ENCODE results near the gene ZNF396. TPM values are rescaled to one million over a fixed set of nuclear protein-coding genes. Genes with fewer than 3 reads are reported as not detected.

Gene ZNF396
- total and polyA plus RNA-seq, 4 donors: 0.60 to 1.2 (median 0.99) TPM

DNA sequence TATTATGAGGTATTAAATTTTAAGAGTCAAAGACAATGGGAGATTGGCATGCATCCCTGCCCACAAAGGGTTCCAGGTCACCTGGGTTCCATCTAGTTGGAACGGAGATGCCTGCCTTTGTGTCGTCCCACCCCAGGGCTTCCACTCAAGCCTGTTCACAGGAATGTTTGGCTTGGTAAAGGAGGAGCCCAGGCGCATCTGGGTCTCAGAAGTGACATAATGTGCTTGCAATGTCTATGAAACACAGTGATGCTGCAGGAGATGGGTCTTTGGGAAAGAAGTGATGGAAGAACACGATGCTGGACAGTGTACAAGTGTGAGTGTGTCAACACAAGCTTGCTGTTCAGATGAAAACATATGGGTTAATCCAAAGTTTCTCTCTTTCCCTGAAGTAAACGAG, 49.6 kb upstream of the ZNF396 start:
- Histone ChIP-seq H3K9me3 (ENCODE audit: control insufficient read depth in 4 of 4, low read length in 3 of 4) (no peaks in the 10 kb centered on the region), H3K9ac (ENCODE audit: low read depth in 1 of 2, low read length in 2 of 2) (no peak overlapping the region), H3K36me3 (ENCODE audit: control insufficient read depth in 4 of 4, insufficient read depth in 3 of 4, low read depth in 1 of 4, low read length in 3 of 4) (no peaks in the 10 kb centered on the region), H3K27me3 (ENCODE audit: control insufficient read depth in 4 of 4, insufficient read depth in 4 of 4, low read length in 3 of 4) (no peaks in the 10 kb centered on the region), H3K4me3 (ENCODE audit: low read depth in 1 of 3, low read length in 3 of 3) (no peak overlapping the region), H3K27ac (ENCODE audit: low read depth in 1 of 2, low read length in 2 of 2) (no peak overlapping the region), H3K4me1 (ENCODE audit: control insufficient read depth in 4 of 4, insufficient read depth in 4 of 4, low read length in 3 of 4) (no peaks in the 10 kb centered on the region)
- no peak for DNase-seq (ENCODE audit: low spot score)
- TF ChIP-seq SP1 (IDR thresholded peaks at IDR 0.05): no peak
- TF ChIP-seq GABPA (IDR thresholded peaks at IDR 0.05 in 1 of 2, conservative IDR thresholded peaks at IDR 0.05 in 1 of 2): no peak
- no peak for TF ChIP-seq HNF4G (IDR thresholded peaks at IDR 0.05)
- no peak for TF ChIP-seq TAF1 (conservative IDR thresholded peaks at IDR 0.05)
- TF ChIP-seq RXRA (IDR thresholded peaks at IDR 0.05): no peak
- TF ChIP-seq EGR1 (IDR thresholded peaks at IDR 0.05; ENCODE audit: low read depth in 2 of 2): no peak
- TF ChIP-seq, protein P1, sequence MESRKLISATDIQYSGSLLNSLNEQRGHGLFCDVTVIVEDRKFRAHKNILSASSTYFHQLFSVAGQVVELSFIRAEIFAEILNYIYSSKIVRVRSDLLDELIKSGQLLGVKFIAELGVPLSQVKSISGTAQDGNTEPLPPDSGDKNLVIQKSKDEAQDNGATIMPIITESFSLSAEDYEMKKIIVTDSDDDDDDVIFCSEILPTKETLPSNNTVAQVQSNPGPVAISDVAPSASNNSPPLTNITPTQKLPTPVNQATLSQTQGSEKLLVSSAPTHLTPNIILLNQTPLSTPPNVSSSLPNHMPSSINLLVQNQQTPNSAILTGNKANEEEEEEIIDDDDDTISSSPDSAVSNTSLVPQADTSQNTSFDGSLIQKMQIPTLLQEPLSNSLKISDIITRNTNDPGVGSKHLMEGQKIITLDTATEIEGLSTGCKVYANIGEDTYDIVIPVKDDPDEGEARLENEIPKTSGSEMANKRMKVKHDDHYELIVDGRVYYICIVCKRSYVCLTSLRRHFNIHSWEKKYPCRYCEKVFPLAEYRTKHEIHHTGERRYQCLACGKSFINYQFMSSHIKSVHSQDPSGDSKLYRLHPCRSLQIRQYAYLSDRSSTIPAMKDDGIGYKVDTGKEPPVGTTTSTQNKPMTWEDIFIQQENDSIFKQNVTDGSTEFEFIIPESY (IDR thresholded peaks at IDR 0.05): no peak
- no peak for TF ChIP-seq HNF4A (conservative IDR thresholded peaks at IDR 0.05)
- TF ChIP-seq YY1 (IDR thresholded peaks at IDR 0.05): no peak
- TF ChIP-seq FOXA2 (IDR thresholded peaks at IDR 0.05): no peak
- TF ChIP-seq, protein P2, sequence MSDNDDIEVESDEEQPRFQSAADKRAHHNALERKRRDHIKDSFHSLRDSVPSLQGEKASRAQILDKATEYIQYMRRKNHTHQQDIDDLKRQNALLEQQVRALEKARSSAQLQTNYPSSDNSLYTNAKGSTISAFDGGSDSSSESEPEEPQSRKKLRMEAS (IDR thresholded peaks at IDR 0.05): no peak
- no peak for TF ChIP-seq FOXA1 (IDR thresholded peaks at IDR 0.05)
- WGBS: 90% methylated on average over 5 of the region's 5 CpGs

- DNase-seq (ENCODE audit: low spot score): no peak
- Histone ChIP-seq H3K9me3 (ENCODE audit: control insufficient read depth in 4 of 4, low read length in 3 of 4) (peaks cover 0 to 2% (median 0%) of the 10 kb centered on the region in 4 donors), H3K27ac (ENCODE audit: low read depth in 1 of 2, low read length in 2 of 2) (no peak overlapping the region), H3K36me3 (ENCODE audit: control insufficient read depth in 4 of 4, insufficient read depth in 3 of 4, low read depth in 1 of 4, low read length in 3 of 4) (no peaks in the 10 kb centered on the region), H3K9ac (ENCODE audit: low read depth in 1 of 2, low read length in 2 of 2) (no peak overlapping the region), H3K27me3 (ENCODE audit: control insufficient read depth in 4 of 4, insufficient read depth in 4 of 4, low read length in 3 of 4) (no peaks in the 10 kb centered on the region), H3K4me1 (ENCODE audit: control insufficient read depth in 4 of 4, insufficient read depth in 4 of 4, low read length in 3 of 4) (no peaks in the 10 kb centered on the region), H3K4me3 (ENCODE audit: low read depth in 1 of 3, low read length in 3 of 3) (no peak overlapping the region)
- TF ChIP-seq REST (IDR thresholded peaks at IDR 0.05): no peak
- no peak for TF ChIP-seq YY1 (IDR thresholded peaks at IDR 0.05)
- TF ChIP-seq, protein P3, sequence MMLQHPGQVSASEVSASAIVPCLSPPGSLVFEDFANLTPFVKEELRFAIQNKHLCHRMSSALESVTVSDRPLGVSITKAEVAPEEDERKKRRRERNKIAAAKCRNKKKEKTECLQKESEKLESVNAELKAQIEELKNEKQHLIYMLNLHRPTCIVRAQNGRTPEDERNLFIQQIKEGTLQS (IDR thresholded peaks at IDR 0.05): no peak
- WGBS: 94% methylated on average over 3 of the region's 3 CpGs
Measured at GRCh38 chr18:35424356-35424755, 47.2 kb upstream of the ZNF396 start.
